HG03439 (cell line): ENCODE results near the gene DSC3.
"Not testable (repeated sequence)": the region's sequence is repeated elsewhere in the genome, so short reads cannot be mapped to it uniquely, and the experiment has no call there.

Experiments
- ATAC-seq: cut with Tn5 transposase; IDR thresholded peaks from one replicate; pipeline ENCODE4 v1.9.1; 2021; ENCODE audit warnings: mild to moderate bottlenecking, moderate library complexity; ENCODE audit not compliant: unreplicated experiment

Gene DSC3

DNA sequence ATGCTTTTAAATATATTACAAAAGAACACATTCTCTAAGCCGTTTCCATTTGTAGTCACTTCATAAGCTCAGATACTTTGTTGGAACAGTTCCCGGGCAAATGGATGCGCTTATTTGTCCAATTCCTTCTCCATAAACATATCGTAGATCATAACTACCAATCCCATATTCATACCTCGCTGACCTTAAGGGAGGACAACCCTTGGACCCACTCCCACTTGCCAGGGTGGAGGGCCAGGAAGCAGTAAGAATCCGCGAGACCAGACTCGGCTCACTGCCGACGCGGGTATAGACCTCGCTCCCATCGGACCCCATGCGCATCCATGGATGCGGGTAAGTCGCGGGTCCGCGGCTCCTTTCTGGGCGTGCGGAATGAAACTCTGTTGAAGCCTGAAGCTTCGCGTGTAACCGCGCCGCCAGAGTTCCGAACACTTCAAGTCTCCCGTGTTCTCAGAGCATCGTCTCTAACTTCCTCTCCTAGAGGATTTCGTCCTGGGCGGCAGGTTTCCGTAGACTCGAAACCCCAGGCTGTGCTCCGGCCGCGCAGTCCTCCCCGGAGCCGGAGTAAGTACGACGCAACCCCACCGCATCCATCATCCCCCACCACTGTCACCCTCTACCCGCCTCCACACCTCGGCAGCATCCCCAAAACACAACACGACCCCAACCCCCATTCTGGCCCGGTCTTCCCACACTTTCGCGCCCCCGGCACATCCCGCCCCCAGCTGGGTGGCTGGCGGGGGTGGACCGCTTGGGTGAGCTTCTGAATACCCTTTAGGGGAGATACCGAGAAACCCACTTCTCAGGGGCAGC lies 1.1 kb downstream of the DSC3 start:
- no peak for ATAC-seq

DNA sequence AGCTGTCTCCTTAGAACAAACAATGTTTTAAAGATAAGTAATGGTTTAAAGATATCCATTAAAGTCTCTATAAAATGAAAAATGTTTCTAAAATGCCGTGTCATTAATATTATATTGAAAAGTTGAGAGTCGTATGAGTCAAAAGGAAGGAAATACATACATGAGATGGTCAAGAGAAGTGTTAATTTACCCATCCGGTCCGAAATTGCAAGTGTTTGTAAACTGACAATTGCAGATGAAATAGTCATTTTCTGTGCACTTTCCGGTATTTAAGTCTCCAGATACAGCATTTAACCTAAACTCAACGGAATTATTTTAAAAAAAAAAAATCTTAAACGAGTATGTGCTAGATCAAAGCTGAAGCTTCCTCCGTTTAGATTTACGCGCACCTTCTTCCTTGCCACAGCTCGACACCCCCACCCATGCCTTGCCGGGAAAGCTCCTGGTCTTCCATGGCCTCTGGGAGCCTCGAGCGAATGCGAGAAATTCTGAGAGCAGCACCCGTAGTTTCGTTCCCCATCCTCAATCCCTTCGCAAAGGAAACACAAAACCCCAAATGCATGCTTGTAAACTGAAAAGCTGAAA lies 1.8 kb downstream of the DSC3 start:
- no peak for ATAC-seq

DNA sequence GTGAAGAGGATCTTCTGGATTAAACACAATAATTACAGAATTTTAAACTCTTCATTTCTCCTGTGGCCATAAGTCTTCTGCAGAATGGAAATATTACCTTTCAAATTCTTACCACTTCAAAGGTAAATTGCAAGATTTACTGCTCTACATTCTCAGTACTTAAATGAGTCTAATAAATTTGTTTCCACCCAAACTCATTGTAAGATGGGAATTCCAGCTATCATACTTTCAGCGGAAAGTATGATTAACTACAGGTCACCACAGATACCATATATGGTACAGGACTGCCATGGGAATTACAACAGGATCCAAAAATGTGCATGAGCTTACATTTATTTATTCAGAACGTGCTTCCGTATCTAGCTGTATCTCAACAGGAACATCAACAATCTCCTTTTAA lies 3.1 kb downstream of the DSC3 start:
- no peak for ATAC-seq

DNA sequence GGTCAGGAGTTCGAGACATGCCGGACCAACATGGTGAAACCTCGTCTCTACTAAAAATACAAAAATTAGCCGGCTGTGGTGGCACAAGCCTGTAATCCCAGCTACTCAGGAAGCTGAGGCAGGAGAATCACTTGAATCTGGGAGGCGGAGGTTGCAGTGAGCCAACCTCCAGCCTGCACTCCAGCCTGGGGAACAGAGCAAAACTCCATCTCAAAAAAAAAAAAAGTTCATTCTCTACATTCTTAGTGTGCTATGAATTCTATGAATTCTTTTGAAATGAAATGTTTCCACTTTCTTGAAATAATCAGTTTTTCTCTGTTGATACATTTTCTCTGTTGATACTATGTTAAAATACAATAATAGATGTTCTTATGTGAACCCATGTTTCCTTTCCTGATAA lies 4.9 kb downstream of the DSC3 start:
- not testable (repeated sequence) for ATAC-seq

DNA sequence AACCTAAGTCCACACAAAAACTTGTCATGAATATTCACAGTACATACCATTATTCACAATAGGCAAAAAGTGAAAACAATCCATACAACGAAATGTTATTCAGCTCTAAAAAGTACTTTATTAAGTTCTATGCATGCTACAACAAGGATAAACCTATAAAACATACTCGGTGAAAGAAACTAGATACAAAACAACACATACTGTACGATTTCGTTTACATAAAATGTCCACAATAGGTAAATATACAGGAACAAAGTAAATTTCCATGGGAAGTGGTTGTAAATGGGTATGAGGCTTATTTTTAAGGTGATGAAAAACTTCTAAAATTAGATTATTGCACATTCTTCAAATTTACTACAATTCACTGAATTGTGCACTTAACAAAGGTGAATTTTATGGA lies 8.0 kb downstream of the DSC3 start:
- no peak for ATAC-seq

DNA sequence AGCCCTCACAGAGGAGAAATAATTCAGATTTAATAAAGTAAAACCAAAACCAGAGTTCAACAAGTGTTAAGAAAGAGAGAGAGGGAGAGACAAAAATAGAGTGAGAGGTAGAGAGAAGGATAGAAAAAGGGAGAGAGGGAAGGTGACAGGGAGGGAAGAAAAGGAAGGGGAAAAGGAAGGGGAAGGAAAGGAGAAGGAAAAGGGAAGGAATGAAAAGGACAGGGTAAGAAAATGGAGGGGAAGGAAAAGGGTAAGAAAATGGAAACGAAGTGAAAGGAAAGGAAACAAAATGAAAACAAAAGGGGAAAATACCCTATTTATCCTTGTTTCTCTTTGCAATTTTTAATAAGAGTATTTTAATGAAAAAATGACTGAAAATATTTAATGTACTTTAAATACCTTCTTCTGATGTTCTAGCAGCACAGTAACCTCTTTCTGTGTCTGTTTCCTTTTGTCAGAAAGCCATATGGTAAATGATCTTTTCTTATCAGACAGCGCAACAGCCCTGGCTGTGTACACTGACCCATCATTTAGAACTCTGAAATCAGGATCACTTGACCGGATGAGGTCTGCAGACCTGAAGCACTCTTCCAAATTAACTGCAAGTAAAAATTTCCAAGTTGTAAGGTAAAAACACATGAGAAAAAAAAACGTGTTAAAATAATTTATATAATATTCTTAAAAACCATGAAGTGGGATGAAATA lies 11.8 kb downstream of the DSC3 start:
- no peak for ATAC-seq

DNA sequence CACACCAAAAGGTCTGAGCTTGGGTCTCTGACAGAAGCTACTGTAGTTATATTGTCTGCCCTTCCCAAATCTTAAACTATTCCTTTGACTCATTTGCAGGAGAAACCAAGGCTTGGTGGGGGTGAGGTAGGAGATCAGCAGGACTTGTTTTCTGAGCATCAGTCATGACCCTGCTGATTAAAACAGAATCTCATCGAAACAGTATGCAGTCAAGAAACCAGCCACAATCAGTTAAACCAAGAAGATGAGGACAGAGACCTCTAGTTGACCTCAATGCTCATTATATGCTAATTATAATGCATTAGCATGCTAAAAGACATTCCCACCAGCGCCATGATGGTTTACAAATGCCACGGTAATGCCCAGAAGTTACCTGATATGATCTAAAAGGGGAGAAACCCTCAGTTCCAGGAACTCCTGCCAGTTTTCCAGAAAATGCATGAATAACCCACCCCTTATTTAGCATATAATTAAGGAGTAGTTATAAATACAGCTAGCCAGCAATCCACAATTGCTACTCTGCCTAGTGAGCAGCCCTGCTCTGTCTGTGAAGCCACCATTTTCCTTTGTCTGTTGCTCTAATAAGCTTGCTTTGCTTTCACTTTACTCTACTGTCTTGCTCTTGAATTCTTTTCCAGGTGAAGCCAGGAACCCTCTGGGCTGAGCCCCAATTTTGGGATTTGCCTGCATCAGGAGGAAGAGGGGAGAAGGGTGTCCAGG lies 26.7 kb downstream of the DSC3 start:
- ATAC-seq: no peak

DNA sequence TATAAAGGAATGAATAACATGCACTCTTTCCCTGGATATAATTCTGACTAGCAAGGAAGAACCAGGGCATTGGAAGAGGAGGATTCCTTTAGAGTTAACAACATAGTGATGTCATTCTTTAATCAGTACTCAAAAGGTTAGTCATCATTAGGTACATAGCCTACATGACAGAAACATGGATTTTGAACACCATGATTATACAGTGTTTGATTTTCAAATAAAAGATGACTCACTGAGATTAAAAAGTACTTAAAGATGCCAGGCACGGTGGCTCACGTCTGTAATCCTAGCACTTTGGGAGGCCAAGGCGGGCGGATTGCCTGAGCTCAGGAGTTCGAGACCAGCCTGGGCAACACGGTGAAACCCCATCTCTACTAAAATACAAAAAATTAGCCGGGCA lies 31.1 kb downstream of the DSC3 start:
- ATAC-seq: not testable (repeated sequence)

DNA sequence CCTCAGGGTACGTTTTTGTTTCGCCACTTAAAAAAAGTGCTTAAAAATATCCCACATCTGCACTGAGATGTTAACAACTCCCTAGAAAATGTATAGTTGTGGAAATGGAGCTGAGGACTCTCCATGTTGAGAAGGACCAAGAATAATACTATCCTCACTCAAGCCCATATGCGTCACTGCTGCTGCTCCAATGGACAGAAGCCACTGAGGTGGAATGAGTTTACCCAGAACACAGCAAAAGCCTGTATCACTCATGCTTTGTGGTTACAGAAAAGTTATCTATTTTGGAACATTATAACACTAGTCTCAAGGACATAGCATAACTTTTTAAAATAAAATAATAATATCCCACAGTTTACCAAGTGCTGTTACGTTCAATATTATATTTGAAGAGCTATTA lies 31.9 kb downstream of the DSC3 start:
- no peak for ATAC-seq

DNA sequence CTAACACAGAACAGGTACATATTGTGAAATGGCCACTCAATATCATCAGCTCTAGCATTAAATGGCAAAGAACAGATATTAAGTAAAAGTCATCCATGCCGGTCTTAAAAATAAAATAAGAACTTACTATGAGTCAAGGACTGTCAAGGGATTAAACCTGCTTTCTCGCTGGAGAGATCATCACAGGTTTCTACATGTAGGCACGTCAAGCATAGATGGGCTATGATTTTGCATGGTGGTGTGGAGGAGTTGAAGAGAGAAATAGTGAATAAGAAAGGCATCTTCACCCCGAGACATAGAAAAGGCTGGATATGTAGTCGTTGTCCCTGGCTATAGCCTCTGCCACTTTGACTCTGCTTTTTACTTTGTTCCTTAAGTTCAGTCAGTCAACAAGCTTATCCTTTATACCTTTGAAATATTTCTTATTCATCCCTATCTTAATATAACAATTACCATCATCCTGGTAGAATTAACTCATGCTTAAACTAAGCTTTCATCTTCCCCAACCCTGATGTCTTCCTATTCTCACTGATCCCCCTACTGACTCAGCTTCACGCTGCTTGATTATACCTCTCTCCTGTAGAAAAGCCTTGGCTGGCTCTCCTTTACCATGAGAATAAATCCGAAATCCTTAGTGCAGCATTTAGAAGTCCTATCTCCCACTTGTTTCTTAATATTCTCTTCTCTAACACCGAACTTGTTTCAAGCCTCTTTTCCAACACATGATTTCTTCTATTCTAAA lies 42.5 kb downstream of the DSC3 start:
- no peak for ATAC-seq

DNA sequence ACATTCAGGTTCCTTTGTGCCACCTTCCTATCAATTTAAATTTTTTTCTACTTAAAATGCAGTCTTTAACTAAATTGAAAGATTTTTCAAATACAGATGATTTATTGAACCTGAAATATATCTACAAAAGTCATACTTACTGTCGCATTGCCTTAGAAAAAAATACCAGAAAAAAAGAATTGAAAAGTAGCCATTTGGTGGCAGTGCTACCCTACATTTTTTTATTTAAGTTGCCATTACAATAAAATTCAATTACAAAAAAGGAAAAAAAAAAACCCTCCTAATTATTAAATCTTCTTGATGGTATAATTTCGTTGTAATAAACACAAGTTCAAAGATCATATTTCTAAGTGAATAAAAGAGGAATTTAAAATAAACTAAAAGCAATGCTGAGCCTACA lies 43.4 kb downstream of the DSC3 start:
- no peak for ATAC-seq

DNA sequence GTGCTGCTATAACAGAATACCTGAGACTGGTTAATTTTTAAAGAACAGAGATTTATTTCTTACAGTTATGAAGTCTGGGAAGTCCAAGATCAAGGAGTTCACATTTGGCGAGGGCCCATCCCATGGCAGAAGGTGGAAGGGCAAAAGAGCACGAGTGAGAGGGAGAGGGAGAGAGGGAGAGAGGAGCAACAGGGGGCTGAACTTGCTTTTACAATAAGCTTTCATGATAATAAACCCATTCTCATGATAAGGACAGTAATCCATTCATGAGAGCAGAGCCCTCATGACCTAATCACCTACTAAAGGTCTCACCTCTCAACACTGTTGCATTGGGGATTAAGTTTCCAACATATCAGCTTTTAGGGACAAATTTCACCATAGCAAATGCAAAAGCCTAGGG lies 45.3 kb downstream of the DSC3 start:
- no peak for ATAC-seq

DNA sequence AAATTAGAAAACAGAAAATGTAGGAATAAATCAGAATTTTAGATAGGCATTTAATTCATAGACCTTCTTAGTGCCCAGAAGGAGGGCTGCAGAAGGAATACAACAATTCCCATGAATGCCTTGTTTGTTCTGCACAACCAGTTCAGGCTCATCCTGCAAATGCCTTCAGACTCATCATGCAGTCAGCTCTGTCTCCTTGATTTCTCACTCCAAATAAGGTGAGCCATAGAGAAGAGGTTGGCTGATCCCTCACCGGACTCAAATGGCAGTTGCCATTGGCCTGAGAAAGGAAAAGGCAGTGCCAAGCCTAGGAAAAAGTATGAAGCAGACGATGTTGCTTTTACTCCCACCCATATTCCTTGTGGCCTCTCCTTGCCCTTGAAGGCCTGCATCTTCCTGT lies 50.3 kb downstream of the DSC3 start:
- no peak for ATAC-seq

DNA sequence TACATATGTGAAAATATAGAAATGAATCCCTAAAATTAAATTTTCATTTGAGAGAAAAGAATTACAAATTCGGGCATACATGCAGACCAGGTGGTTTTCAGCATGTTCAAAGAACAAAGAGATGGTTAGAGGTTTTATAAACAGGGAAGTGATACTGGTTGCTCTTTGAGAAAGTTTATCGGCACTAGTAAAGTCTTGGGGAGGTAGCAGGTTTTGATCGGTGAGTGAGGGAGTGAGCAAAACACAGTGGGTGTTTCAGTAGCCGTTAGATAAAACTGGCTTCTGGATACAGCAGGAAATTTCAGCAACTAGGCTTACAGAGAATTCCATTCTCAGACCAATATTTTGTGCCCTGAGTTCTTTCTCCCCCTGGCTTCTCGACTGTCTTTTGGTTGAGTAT lies 51.1 kb downstream of the DSC3 start:
- no peak for ATAC-seq

DNA sequence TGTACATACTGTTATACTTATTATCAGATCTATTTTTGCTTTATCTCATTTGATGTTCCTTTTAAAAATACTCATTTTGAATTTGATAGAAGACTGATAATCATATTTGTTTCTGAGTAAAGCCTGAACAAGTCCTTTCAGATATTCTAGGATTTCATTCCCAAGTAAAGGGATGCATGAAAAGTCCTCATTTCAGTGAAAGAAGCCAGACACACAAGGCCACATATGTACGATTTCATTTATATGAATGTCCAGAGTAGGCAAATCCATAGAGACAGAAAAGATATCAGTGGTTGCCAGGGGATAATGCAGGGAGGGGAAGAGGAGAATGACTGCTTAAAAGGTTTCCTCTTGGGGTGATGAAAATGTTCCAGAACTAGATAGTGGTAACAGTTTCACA lies 53.4 kb downstream of the DSC3 start:
- no peak for ATAC-seq

DNA sequence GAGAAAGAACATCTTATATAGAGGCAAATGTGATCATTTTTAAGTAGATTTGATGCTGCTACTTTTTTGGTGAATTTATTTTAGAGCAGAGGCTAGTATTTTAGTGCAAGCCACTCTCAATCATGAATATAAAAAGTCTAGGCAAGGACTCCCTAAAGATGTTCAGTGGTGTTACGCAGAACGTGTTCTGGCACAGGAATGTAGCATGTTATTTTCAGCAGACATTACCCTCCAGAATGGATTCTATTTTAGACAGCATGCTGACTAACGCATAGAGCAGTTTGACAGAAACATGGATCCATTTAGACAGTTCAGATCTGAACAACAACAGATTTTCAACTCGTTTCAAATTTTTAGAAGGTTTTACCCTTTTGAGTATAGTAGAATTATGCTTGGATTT lies 54.1 kb downstream of the DSC3 start:
- no peak for ATAC-seq

DNA sequence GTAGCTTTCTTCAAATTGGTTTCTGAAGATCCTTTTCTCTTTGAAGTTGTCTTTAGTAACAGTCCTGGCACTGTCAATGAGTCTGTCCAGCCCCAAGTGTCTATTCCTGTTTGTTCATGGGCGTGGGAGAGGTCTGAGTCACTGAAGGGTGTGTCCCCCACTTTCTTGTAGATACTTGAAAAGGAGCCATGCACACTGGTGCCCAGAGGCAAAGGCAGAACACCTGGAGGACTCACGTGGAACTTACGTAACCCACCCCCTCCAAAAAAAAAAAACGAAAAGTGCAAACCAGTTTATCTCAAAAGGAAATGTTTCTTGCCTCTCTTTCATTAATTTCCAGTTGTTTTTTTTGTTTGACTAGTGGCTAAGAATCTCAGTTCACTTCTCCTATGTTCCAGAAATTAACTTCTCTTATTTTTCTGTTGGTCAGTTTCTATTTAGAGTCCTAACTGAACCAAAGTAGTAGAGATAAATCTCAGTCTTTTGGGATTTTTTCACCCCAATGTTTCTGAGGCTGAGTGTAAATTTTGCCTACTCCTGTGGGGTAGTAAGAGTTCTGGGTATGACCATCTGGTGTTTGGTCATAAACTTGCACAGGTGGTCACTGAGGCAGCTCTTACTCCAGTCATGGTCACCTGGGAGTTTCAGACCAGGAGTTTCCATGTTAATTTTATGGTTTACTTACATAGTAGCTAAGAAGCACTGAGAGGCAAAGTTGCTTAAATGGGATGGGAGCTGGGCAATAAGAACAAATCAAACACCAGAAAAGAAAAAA lies 54.9 kb downstream of the DSC3 start:
- ATAC-seq: no peak

DNA sequence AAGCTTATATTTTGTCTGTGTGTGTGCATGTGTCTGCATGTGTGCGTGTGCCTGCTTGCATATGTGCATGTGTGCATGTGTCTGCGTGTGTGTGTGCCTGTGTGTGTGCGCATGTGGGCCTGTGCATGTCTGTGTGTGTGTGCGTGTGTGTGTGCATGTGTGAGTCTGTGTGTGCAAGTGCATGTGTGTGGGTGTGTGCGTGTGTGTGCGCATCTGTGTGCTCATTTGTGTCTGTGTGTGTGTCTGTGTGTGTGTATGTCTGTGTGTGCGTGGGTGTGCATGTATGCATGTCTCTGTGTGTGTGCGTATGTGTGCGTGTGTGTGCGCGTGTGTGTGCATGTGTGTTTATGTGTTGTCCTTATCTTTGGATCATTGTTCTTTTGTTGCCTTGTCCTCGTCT lies 56.8 kb downstream of the DSC3 start:
- no peak for ATAC-seq

DNA sequence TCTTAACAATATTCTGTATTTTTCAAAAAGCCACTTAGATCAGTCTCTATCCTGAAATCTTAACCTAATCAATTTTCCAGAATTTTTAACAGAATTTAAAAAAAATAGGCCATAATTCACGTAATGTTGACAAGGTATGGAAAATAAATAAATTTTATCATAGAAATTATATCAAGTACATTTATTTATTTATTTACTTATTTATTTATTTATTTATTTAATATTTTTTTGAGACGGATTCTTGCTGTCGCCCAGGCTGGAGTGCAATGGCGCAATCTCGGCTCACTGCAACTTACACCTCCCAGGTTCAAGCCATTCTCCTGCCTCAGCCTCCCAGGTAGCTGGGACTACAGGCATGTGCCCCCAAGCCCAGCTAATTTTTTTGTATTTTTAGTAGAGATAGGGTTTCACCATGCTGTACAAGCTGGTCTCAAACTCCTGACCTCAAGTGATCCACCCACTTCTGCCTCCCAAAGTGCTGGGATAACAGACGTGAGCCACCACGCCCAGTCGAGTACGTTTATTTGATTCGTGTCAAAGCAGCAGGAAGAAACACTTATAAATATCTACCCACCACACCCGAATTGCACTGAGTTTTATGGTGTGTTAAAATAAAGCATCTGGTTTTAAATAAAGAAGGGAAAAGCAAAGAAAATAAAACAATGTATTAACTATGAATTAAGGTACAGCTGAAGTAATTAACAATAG lies 60.1 kb downstream of the DSC3 start:
- ATAC-seq: no peak
